Heart left ventricle (tissue), 16 donors: Measurements from ENCODE around the gene ATF4. TPM values are rescaled to one million over a fixed set of nuclear protein-coding genes. Genes with fewer than 3 reads are reported as not detected.
A peak's percentile ranks its signal among the peaks of the same experiment; 100 is the strongest.

Experiments used
- ATAC-seq, 4 donors: fragments of 200-7000 bp; cut with Tn5 transposase; one replicate each; pipeline ENCODE4 v1.9.1; 2020 to 2022; ENCODE audit warnings: moderate library complexity in 4 of 4, mild to moderate bottlenecking in 3 of 4, moderate number of reproducible peaks in 1 of 4
- DNase-seq, 5 donors: peaks; one replicate each; pipeline ENCODE4 v3.0.0-alpha.2; 2020
- H3K27ac ChIP-seq, 12 donors: fragments of 200-600 bp; sonication (generic) in 4 of 12; one replicate each; pipeline versions ENCODE4 v1.5.0 to v1.8.0; 2016 to 2022; ENCODE audit warnings: mild to moderate bottlenecking in 2 of 12
- H3K27me3 ChIP-seq, 9 donors: fragments of 200-600 bp; sonication (generic) in 2 of 9; one replicate each; pipeline versions ENCODE4 v1.5.1 to v1.8.0; 2016 to 2022; ENCODE audit warnings: mild to moderate bottlenecking in 3 of 9
- H3K36me3 ChIP-seq, 9 donors: fragments of 200-600 bp; sonication (generic) in 2 of 9; one replicate each; pipeline versions ENCODE4 v1.5.0 to v1.8.0; 2018 to 2022; ENCODE audit warnings: mild to moderate bottlenecking in 2 of 9
- H3K4me1 ChIP-seq, 12 donors: fragments of 200-600 bp; sonication (generic) in 4 of 12; one replicate each; pipeline versions ENCODE4 v1.5.0 to v1.8.0; 2016 to 2022; ENCODE audit warnings: mild to moderate bottlenecking in 3 of 12
- H3K4me3 ChIP-seq, 12 donors: fragments of 200-600 bp; sonication (generic) in 4 of 12; one replicate each; pipeline versions ENCODE4 v1.5.0 to v1.8.0; 2017 to 2022; ENCODE audit warnings: mild to moderate bottlenecking in 9 of 12, moderate library complexity in 4 of 12
- H3K9me3 ChIP-seq, 12 donors: fragments of 200-600 bp; sonication (generic) in 4 of 12; one replicate each; pipeline versions ENCODE4 v1.5.0 to v1.8.0; 2016 to 2022; ENCODE audit warnings: mild to moderate bottlenecking in 1 of 12
- POLR2A ChIP-seq, 2 donors: fragments of 450-650 bp; IDR thresholded peaks; one replicate each; pipeline ENCODE4 v1.6.1; 2017; ENCODE audit warnings: antibody characterized with exemption in 2 of 2, mild to moderate bottlenecking in 2 of 2, moderate library complexity in 2 of 2
- WGBS, 4 donors: extraction: QIAGEN DNeasy Blood & Tissue Kit in 2 of 4; methylation state at CpG; one replicate each; pipeline versions ENCODE4 v1.1.5 to v1.1.7; 2013 to 2018; 5-methylcytosine and 5-hydroxymethylcytosine counted together
- intact Hi-C, 10 donors: fragments of 100-400 bp; cut with DNase I; formaldehyde crosslinking; loops; one replicate each; pipeline versions ENCODE4 v1.11.1 to v1.14.2; 2022
- polyA plus RNA-seq, 2 donors: library from polyadenylated mRNA; stranded (reverse); fragments of 200-250 nt; gene quantifications; one replicate each; pipeline ENCODE4 v1.2.3, GENCODE V29; 2013
- total RNA-seq, 9 donors: library from RNA; depleted of rRNA in 2 of 9; stranded (reverse); fragments of >200 nt in 2 of 9; fragmentation: NEBNext Ultra II Directional in 3 of 9; extraction: Animal tissue kit (Norgen Biotek cat#: 25700) in 3 of 9; gene quantifications; one replicate each; pipeline versions ENCODE4 v1.1.0 to v1.2.4, GENCODE V29; 2016 to 2023
- TF ChIP-seq, protein P1 (sequence below), 12 donors: fragments of 200-600 bp; sonication (generic) in 4 of 12; IDR thresholded peaks; one replicate each; pipeline versions ENCODE4 v1.5.0 to v1.8.0; 2018 to 2022; ENCODE audit warnings: antibody characterized with exemption in 12 of 12, mild to moderate bottlenecking in 5 of 12
- donor health status: ischemic (EF 13 %, LVEDD 7.1; RV severe dilation, severe dysfunction).
- donor health status: healthy with polysubstance abuse.
- donor health status: DM: no; HTN: yes; CAD: no.
- donor health status: DM: no; HTN: no; CAD: no.
- donor health status: ischemic (EF 25% LVEDD 6.9; RV normal size, moderate dysfunction).
- donor health status: ischemic (EF 25% LVEDD 5.7; RV mildly dilated, moderate dysfunction).
- donor health status: healthy.
- donor health status: DM: yes; HTN: yes; CAD: no.
- donor health status: ischemic (EF 35%, LVEDD 5.7; RV mildly dilated, moderate dysfunction).
- donor health status: nonischemic (EF 11% LVEDD 7.7; RV severe dilation, severe dysfunction).
- donor health status: DM: yes; HTN: yes; CAD: no.
- donor health status: PGD.
- donor health status: ischemic (EF 29% LVEDD 5.4; RV normal size, mild dysfunction).
- donor health status: nonischemic (EF 23%, LVEDD 6.1; RV moderate dilation, normal function).

ATF4 gene
- total and polyA plus RNA-seq, 11 donors = 117 to 458 (median 176) TPM

DNA sequence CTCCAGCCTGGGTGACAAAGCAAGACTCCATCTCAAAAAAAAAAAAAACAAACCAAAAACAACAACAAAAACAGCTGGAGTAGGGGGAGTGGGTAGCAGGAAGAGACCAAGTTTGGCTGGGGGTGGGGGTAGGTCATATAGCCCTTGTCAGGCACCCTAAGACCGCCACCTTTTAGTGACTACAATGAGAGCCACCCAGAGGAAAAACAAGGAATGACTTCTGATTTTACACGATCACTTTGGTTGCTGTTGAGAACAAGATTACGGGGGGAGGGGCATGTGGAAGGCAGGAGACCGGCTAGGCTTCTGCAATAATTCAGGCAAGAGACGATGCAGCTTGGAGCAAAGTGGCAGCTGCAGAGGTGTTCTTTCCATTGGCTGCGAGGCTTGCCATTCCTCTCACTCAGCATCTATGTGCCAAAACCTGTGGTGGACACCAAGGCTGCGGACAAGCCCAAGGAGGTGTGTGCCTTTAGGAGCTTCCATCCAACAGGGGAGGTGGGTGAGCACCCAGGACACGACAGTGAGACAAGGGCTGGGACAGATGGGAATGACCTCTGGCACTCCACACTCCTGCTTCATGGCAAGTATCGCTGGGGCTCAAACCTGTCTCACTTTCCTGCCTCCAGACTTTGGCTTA lies 10.4 kb downstream of the ATF4 start:
- Histone ChIP-seq H3K27me3 (no peaks in the 10 kb centered on the region), H3K36me3 (peaks cover 0 to 35% (median 16%) of the 10 kb centered on the region in 9 donors), H3K9me3 (no peaks in the 10 kb centered on the region), H3K4me3 (peak overlapping the region in 2 of 12 donors; percentile 67 to 95), H3K27ac (peak overlapping the region in 3 of 12 donors; percentile 58 to 96 (median 95)), H3K4me1 (peaks cover 7 to 70% (median 49%) of the 10 kb centered on the region in 12 donors)
- ATAC-seq = no peak
- intact Hi-C loops = loop anchor here (5.0 to 10.0 kb wide), 7 partner anchors 189 to 1106 kb away; partner anchors contain the start of genes ADSL (in 9 of the 10) and MRTFA (in 1 of the 10)
- TF ChIP-seq POLR2A (IDR thresholded peaks at IDR 0.05) = no peak
- TF ChIP-seq, protein P1, sequence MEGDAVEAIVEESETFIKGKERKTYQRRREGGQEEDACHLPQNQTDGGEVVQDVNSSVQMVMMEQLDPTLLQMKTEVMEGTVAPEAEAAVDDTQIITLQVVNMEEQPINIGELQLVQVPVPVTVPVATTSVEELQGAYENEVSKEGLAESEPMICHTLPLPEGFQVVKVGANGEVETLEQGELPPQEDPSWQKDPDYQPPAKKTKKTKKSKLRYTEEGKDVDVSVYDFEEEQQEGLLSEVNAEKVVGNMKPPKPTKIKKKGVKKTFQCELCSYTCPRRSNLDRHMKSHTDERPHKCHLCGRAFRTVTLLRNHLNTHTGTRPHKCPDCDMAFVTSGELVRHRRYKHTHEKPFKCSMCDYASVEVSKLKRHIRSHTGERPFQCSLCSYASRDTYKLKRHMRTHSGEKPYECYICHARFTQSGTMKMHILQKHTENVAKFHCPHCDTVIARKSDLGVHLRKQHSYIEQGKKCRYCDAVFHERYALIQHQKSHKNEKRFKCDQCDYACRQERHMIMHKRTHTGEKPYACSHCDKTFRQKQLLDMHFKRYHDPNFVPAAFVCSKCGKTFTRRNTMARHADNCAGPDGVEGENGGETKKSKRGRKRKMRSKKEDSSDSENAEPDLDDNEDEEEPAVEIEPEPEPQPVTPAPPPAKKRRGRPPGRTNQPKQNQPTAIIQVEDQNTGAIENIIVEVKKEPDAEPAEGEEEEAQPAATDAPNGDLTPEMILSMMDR (IDR thresholded peaks at IDR 0.05) = peak in 3 of 12 donors; percentile 8 to 14 (median 10)
- 40 to 50% (median 41%) methylated on average over 9 of the region's 9 CpGs for WGBS, 4 donors
- DNase-seq = no peak

GRCh38 chr22:39532215-39533073 lies 12.1 kb downstream of the ATF4 start, which contains the start of gene RPS19BP1:
RPS19BP1 (minus strand) TSS chr22:39532748; CDS start chr22:39532738, 10 bp downstream.
- Histone ChIP-seq H3K27ac (peak within 1 kb of the TSS; percentile 66 to 97 (median 92)), H3K27me3 (no peaks in the 10 kb centered on the region), H3K4me3 (peak within 1 kb of the TSS; percentile 53 to 96 (median 85)), H3K4me1 (peaks cover 7 to 56% (median 43%) of the 10 kb centered on the region in 12 donors), H3K9me3 (no peaks in the 10 kb centered on the region), H3K36me3 (peaks cover 0 to 34% (median 16%) of the 10 kb centered on the region in 9 donors)
- peak in 1 of 2 donors; percentile 89 for TF ChIP-seq POLR2A (IDR thresholded peaks at IDR 0.05)
- TF ChIP-seq, protein P1 (IDR thresholded peaks at IDR 0.05) = no peak
- ATAC-seq (peak; percentile 87 to 92 (median 88)), DNase-seq (peak; percentile 98 to 100 (median 99))
- intact Hi-C loops = loop anchor here (5.0 to 10.0 kb wide), 7 partner anchors 190 to 1105 kb away; partner anchors contain the start of genes ADSL (in 9 of the 10) and MRTFA (in 1 of the 10)
- WGBS, 4 donors = 0 to 1% (median 0%) methylated on average over 55 to 67 of the region's 67 CpGs

- Histone ChIP-seq H3K27ac (peak overlapping the region in 1 of 12 donors; percentile 53), H3K4me3 (no peak overlapping the region), H3K36me3 (peaks cover 0 to 21% (median 11%) of the 10 kb centered on the region in 9 donors), H3K27me3 (no peaks in the 10 kb centered on the region), H3K4me1 (peaks cover 2 to 39% (median 30%) of the 10 kb centered on the region in 12 donors), H3K9me3 (no peaks in the 10 kb centered on the region)
- ATAC-seq = no peak
- intact Hi-C loops = loop anchor here (1.0 to 10.0 kb wide), 10 partner anchors 192 to 1103 kb away; partner anchors contain the start of genes ADSL (in 9 of the 10) and MRTFA (in 1 of the 10)
- TF ChIP-seq, protein P1 (IDR thresholded peaks at IDR 0.05) = no peak
- no peak for TF ChIP-seq POLR2A (IDR thresholded peaks at IDR 0.05)
- 83 to 84% (median 84%) methylated on average over 12 of the region's 12 CpGs for WGBS, 4 donors
- peak in 1 of 5 donors; percentile 39 for DNase-seq
These were observed 13.7 kb downstream of the ATF4 start for GRCh38 chr22:39534092-39534506.
